Testis (tissue), 2 donors: ENCODE results near the gene PLPPR3.
"Not testable (repeated sequence)": the region's sequence is repeated elsewhere in the genome, so short reads cannot be mapped to it uniquely, and the experiment has no call there.

Source experiments
- POLR2A ChIP-seq: fragments of 450-650 bp; IDR thresholded peaks from one replicate; pipeline ENCODE4 v1.6.1; 2017; ENCODE audit warnings: antibody characterized with exemption, mild to moderate bottlenecking, moderate library complexity
- TF ChIP-seq, protein P1 (sequence below), 3 experiments: fragments of 450-650 bp in 2 of 3; fragments of 200-600 bp in 1 of 3; sonication (generic) in 1 of 3; IDR thresholded peaks; one replicate each; pipeline ENCODE4 v1.5.1; 2016 to 2019; ENCODE audit warnings: antibody characterized with exemption in 3 of 3, mild to moderate bottlenecking in 2 of 3, moderate library complexity in 1 of 3

DNA sequence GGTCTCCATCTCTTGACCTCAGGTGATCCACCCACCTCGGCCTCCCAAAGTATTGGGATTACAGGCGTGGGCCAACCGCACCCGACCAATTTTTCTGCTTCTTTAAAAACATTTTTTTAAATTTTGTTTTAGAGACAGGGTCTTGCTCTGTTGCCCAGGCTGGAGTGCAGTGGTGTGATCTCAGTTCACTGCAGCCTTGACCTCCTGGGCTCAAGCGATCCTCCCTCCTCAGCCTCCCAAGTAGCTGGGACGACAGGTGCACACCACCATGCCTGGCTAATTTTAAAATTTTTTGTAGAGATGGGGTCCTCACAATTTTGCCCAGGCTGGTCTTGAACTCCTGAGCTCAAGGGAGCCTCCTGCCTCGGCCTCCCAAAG is 21.0 kb upstream of the PLPPR3 start:
- TF ChIP-seq, protein P1, sequence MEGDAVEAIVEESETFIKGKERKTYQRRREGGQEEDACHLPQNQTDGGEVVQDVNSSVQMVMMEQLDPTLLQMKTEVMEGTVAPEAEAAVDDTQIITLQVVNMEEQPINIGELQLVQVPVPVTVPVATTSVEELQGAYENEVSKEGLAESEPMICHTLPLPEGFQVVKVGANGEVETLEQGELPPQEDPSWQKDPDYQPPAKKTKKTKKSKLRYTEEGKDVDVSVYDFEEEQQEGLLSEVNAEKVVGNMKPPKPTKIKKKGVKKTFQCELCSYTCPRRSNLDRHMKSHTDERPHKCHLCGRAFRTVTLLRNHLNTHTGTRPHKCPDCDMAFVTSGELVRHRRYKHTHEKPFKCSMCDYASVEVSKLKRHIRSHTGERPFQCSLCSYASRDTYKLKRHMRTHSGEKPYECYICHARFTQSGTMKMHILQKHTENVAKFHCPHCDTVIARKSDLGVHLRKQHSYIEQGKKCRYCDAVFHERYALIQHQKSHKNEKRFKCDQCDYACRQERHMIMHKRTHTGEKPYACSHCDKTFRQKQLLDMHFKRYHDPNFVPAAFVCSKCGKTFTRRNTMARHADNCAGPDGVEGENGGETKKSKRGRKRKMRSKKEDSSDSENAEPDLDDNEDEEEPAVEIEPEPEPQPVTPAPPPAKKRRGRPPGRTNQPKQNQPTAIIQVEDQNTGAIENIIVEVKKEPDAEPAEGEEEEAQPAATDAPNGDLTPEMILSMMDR (IDR thresholded peaks at IDR 0.05) = not testable (repeated sequence)
- TF ChIP-seq POLR2A = not testable (repeated sequence)
